ENCODE measurements around the gene CCDC117. TPM values are rescaled to one million over a fixed set of nuclear protein-coding genes. Genes with fewer than 3 reads are reported as not detected.
A peak's percentile ranks its signal among the peaks of the same experiment; 100 is the strongest.

CCDC117 gene
- total RNA-seq, 2 experiments from 2014 or later, result 35.5 to 42.4 TPM

GRCh38 chr22:28831140-28832072 lies 58.9 kb downstream of the CCDC117 start:
- no peak for ATAC-seq
- Mint-ChIP-seq H3K27me3 (peaks cover 9% of the 10 kb centered on the region), H3K36me3 (peaks cover 8% of the 10 kb centered on the region), H3K9me3 (ENCODE audit: low read depth) (no peaks in the 10 kb centered on the region), H3K27ac (no peak overlapping the region), H3K4me1 (peaks cover 39% of the 10 kb centered on the region), H3K4me3 (no peak overlapping the region)
- no peak for DNase-seq
- CTCF ChIA-PET, result interaction anchor here (1.1 to 7.5 kb wide), 6 partner anchors 13 to 231 kb away, joined by 3 to 89 read pairs (median 34); no protein-coding TSS in a partner anchor

DNA sequence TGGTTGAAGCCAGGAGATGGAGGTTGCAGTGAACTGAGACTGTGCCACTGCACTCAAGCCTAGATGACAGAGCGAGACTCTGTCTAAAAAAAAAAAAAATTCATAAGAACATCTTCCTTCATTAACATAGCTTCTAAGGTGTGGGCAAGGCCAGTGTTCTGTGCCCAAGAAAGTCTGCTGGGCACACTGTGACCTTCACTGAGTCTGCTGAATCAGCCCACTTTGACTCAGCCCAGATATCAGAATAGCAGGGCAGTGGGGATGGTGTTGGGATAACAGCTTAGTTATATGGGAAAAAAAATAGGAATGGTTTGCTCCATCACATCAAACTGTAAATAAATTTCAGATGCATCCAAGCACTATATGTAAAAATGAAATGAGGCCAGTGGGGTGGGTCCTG lies 60.2 kb downstream of the CCDC117 start:
- Mint-ChIP-seq H3K4me1 (peaks cover 32% of the 10 kb centered on the region), H3K9me3 (ENCODE audit: low read depth) (no peaks in the 10 kb centered on the region), H3K36me3 (peaks cover 8% of the 10 kb centered on the region), H3K27me3 (peaks cover 9% of the 10 kb centered on the region), H3K4me3 (no peak overlapping the region), H3K27ac (no peak overlapping the region)
- DNase-seq, result no peak
- ATAC-seq, result no peak
- CTCF ChIA-PET, result interaction anchor here (1.1 to 7.5 kb wide), 5 partner anchors 20 to 232 kb away, joined by 3 to 89 read pairs (median 19); partner anchors contain the start of gene XBP1

GRCh38 chr22:28833276-28833923 lies 60.9 kb downstream of the CCDC117 start:
- DNase-seq, result peak; percentile 81
- Mint-ChIP-seq H3K27me3 (peaks cover 9% of the 10 kb centered on the region), H3K4me1 (peaks cover 29% of the 10 kb centered on the region), H3K4me3 (no peak overlapping the region), H3K9me3 (ENCODE audit: low read depth) (no peaks in the 10 kb centered on the region), H3K36me3 (peaks cover 5% of the 10 kb centered on the region), H3K27ac (no peak overlapping the region)
- ATAC-seq, result peak; percentile 86
- CTCF ChIA-PET, result interaction anchor here (1.1 to 7.5 kb wide), 5 partner anchors 21 to 233 kb away, joined by 3 to 89 read pairs (median 19); partner anchors contain the start of gene XBP1

GRCh38 chr22:28835630-28836189 lies 63.2 kb downstream of the CCDC117 start:
- Mint-ChIP-seq H3K9me3 (ENCODE audit: low read depth) (no peaks in the 10 kb centered on the region), H3K4me1 (peaks cover 19% of the 10 kb centered on the region), H3K4me3 (no peak overlapping the region), H3K27me3 (peaks cover 9% of the 10 kb centered on the region), H3K36me3 (peaks cover 4% of the 10 kb centered on the region), H3K27ac (no peak overlapping the region)
- CTCF ChIA-PET, result interaction anchor here (1.3 to 3.0 kb wide), 3 partner anchors 12 to 235 kb away, joined by 5 to 9 read pairs (median 5); partner anchors contain the start of gene CCDC117
- ATAC-seq, result no peak
- DNase-seq, result no peak

- H3K9me3 Mint-ChIP-seq (ENCODE audit: low read depth), result no peaks in the 10 kb centered on the region
- peaks cover 14% of the 10 kb centered on the region for H3K4me1 Mint-ChIP-seq
- ATAC-seq, result no peak
- peaks cover 1% of the 10 kb centered on the region for H3K36me3 Mint-ChIP-seq
- CTCF ChIA-PET, result interaction anchor here (1.2 kb wide), 1 partner anchor 18 kb away, joined by 4 read pairs; no protein-coding TSS in a partner anchor
- peaks cover 5% of the 10 kb centered on the region for H3K27me3 Mint-ChIP-seq
- no peak overlapping the region for H3K27ac Mint-ChIP-seq
- DNase-seq, result no peak
- H3K4me3 Mint-ChIP-seq, result no peak overlapping the region
Observed at GRCh38 chr22:28837640-28838039, 65.1 kb downstream of the CCDC117 start.

Other genes starting within 250 kb of the CCDC117 start
- gene TTC28, start 92.9 kb upstream of the CCDC117 start, total RNA-seq, result 1 to 10 TPM; 1.2 to 3.6 TPM
- gene CHEK2, start 30.9 kb upstream of the CCDC117 start, total RNA-seq, result 10 to 100 TPM; 31.6 to 49.0 TPM
- gene HSCB, start 30.7 kb upstream of the CCDC117 start, total RNA-seq, result 10 to 100 TPM; 17.6 to 19.2 TPM
- gene XBP1, start 27.9 kb downstream of the CCDC117 start, total RNA-seq, result 100 to 1,000 TPM; 139 to 141 TPM
- gene ZNRF3, start 110.9 kb downstream of the CCDC117 start, total RNA-seq, result under 1 TPM; 0.26 to 0.79 TPM